Ovary (tissue), 9 donors: ENCODE results near the gene CTSW. TPM values are rescaled to one million over a fixed set of nuclear protein-coding genes. Genes with fewer than 3 reads are reported as not detected.

Source experiments
- DNase-seq, 5 donors: peaks; one replicate each; pipeline ENCODE4 v3.0.0-alpha.2; 2019 to 2020
- H3K27ac ChIP-seq, 2 donors: fragments of 200-600 bp; one replicate each; pipeline versions ENCODE4 v1.5.1 to v1.8.0; 2019 to 2022
- H3K27me3 ChIP-seq: fragments of 200-600 bp; one replicate; pipeline ENCODE4 v1.8.0; 2022
- H3K36me3 ChIP-seq: fragments of 200-600 bp; sonication (generic); one replicate; pipeline ENCODE4 v1.5.1; 2019
- H3K4me1 ChIP-seq: one replicate; pipeline ENCODE4 v1.8.1; 2013; ENCODE audit warnings: mild to moderate bottlenecking, moderate library complexity; ENCODE audit not compliant: insufficient read depth
- H3K4me3 ChIP-seq: fragments of 200-600 bp; sonication (generic); one replicate; pipeline ENCODE4 v1.5.1; 2017
- H3K9me3 ChIP-seq, 2 donors: fragments of 200-600 bp in 1 of 2; sonication (generic) in 1 of 2; one replicate each; pipeline versions ENCODE4 v1.5.1 to v1.8.1; 2013 to 2019; ENCODE audit warnings: mild to moderate bottlenecking in 1 of 2, moderate library complexity in 1 of 2
- CTCF ChIP-seq, 3 donors: fragments of 450-650 bp in 2 of 3; fragments of 200-600 bp in 1 of 3; IDR thresholded peaks; one replicate each; pipeline versions ENCODE4 v1.5.1 to v1.8.0; 2016 to 2022; ENCODE audit warnings: antibody characterized with exemption in 3 of 3, mild to moderate bottlenecking in 1 of 3
- EP300 ChIP-seq: sonication (generic); formaldehyde crosslinking; IDR thresholded peaks from one replicate; pipeline ENCODE4 v1.6.1; 2017; ENCODE audit warnings: antibody characterized with exemption
- POLR2A ChIP-seq: fragments of 450-650 bp; IDR thresholded peaks from one replicate; pipeline ENCODE4 v1.6.1; 2017; ENCODE audit warnings: antibody characterized with exemption, mild to moderate bottlenecking, moderate library complexity
- WGBS, 3 donors: extraction: QIAGEN DNeasy Blood & Tissue Kit in 1 of 3; methylation state at CpG; one replicate each; pipeline versions ENCODE4 v1.1.5 to v1.1.7; 2013 to 2017; 5-methylcytosine and 5-hydroxymethylcytosine counted together
- intact Hi-C, 4 donors: fragments of 100-400 bp; cut with DNase I; formaldehyde crosslinking; loops; one replicate each; pipeline versions ENCODE4 v1.11.0 to v1.15.1; 2022 to 2023
- polyA plus RNA-seq, 2 donors: library from polyadenylated mRNA; stranded (reverse); fragments of 200-250 nt in 1 of 2; fragments of 350-450 nt in 1 of 2; fragmentation: Illumina TruSeq in 1 of 2; extraction: RNeasy Lipid Tissue Mini Kit (QIAGEN cat#74804) in 1 of 2; gene quantifications; one replicate each; pipeline ENCODE4 v1.2.3, GENCODE V29; 2013 to 2014
- total RNA-seq, 7 donors: library from RNA; depleted of rRNA in 2 of 7; stranded (reverse); fragments of >200 nt in 2 of 7; fragmentation: NEBNext Ultra II Directional in 3 of 7; extraction: Animal tissue kit (Norgen Biotek cat#: 25700) in 3 of 7; gene quantifications; one replicate each; pipeline versions ENCODE4 v1.1.0 to v1.2.4, GENCODE V29; 2016 to 2023
- donor health status: DM: no; HTN: no; CAD: no; lungs with moderate emphysema.
- donor health status: DM: no; HTN: no; CAD: no.
- donor health status: Bipolar disorder and iron deficiency.
- donor health status: DM: yes; HTN: yes; CAD: no.
- donor health status: DM: no; HTN: no; CAD: no.
- donor health status: DM: yes; HTN: yes; CAD: no.

The CTSW gene
- total and polyA plus RNA-seq, 9 donors: 0.30 to 1.3 (median 0.81) TPM

DNA sequence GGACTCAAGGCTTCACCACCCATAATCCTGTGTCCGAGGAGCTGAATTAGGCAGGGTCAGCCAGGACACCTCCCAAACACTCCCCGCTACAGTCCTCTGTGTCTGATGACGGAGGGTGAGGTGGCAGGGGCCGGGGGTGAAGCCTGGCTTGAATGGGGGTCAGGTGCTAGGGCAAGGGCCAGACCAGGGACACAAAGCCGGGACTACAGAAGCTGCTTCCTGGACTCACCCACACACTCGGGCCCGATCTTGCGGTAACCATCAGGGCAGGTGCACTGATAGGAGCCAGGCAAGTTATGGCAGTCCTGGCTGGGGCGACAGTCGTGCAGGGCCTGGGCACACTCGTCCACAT lies 9.4 kb upstream of the CTSW start:
- no peaks in the 10 kb centered on the region for H3K36me3 ChIP-seq
- H3K4me3 ChIP-seq: no peak overlapping the region
- H3K9me3 ChIP-seq: no peaks in the 10 kb centered on the region
- TF ChIP-seq CTCF (IDR thresholded peaks at IDR 0.05) (no peak), POLR2A (no peak), EP300 (no peak)
- peak in 2 of 5 donors; percentile 21 to 32 for DNase-seq
- no peaks in the 10 kb centered on the region for H3K27me3 ChIP-seq
- H3K4me1 ChIP-seq: peaks cover 4% of the 10 kb centered on the region
- WGBS, 3 donors: 73 to 84% (median 76%) methylated on average over 11 of the region's 11 CpGs
- intact Hi-C loops: no loop called here
- no peak overlapping the region for H3K27ac ChIP-seq

GRCh38 chr11:65870706-65871681 lies 8.6 kb upstream of the CTSW start:
- peak in 3 of 5 donors; percentile 29 to 38 (median 36) for DNase-seq
- Histone ChIP-seq H3K27ac (peak overlapping the region; percentile 85 to 96), H3K4me3 (no peak overlapping the region), H3K36me3 (no peaks in the 10 kb centered on the region), H3K4me1 (peaks cover 4% of the 10 kb centered on the region), H3K27me3 (no peaks in the 10 kb centered on the region), H3K9me3 (no peaks in the 10 kb centered on the region)
- TF ChIP-seq CTCF (IDR thresholded peaks at IDR 0.05): no peak
- 61 to 66% (median 61%) methylated on average over 22 to 24 of the region's 24 CpGs for WGBS, 3 donors
- intact Hi-C loops: no loop called here

DNA sequence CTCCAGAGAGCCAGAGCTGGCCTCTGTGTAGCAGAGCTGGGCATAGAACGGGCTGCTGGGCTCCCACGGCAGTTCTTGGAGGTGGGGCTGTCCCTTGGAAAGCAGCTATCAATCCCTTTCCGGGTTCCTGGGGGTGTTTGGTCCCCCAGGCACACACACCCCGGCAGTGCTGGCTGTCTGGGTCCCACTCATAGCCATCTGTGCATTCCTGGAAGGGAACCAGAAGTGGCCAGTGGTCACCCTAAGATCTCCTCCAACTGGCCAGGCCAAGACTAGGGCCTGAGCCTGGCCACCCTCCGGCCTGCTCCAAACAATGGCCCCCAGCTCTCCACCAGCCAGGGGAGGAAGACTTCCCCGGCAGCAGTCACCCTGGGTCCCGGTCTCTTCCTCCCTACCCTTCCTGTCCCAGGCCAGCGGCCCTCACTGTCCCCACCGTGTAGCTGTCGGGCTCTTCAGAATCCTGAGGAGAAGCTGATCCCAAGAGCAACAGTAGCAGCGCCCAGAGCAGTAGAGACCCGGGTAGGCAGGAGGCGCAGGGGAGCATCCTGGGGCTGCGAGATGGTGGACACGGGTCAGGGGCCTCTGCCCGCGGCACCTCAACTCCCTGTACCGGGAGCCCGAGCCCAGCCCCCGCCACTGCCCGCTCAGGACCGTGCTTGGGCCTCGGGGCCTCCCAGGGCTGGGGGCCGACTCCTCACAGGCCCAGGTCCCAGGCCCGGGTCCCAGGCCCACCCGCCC lies 7.7 kb upstream of the CTSW start:
- Histone ChIP-seq H3K4me3 (peak overlapping the region; percentile 63), H3K4me1 (peaks cover 4% of the 10 kb centered on the region), H3K27me3 (no peaks in the 10 kb centered on the region), H3K27ac (peak overlapping the region; percentile 85 to 96), H3K9me3 (no peaks in the 10 kb centered on the region), H3K36me3 (no peaks in the 10 kb centered on the region)
- DNase-seq: peak in 4 of 5 donors; percentile 43 to 67 (median 57)
- TF ChIP-seq POLR2A: no peak
- WGBS, 3 donors: 3 to 6% (median 5%) methylated on average over 23 to 26 of the region's 26 CpGs
- intact Hi-C loops: no loop called here

DNA sequence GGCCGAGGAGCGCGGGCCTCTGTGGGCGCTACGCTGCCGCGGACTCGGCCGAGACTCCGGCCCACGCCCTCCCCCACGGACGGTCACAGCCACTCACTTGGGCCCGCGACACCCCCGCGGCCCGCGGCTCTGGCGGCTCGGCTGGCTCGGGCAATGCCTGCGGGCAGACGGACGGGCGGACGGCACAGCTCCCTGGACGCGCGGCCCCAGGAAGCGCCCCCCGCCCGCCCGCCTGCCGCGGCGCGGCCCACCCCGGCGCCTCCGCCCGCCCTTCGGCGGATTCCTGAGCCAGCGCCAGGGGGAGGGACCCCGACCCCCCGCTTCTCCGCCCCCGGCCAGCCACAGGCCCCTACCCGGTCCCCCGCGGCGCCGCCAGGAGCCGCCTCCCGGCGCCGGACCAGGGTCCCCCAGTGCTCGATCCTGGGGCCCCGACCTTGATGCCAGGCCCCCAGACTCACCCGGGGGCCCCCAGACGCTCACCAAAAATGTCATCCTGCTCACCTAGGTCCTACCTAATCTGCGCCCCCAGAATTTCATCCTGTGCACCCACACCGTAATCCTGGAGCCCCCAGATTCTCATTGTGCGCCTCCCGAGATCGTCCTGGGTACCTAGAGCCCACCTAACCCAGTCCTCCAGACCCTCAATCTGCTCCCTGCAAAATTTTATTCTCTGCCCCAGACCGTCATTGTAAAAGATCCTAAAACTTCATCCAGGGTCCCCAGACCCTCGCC lies 6.9 kb upstream of the CTSW start, which contains the start of gene EFEMP2:
Gene EFEMP2 (minus strand): TSS at position 215 of the 732 bp plus-strand sequence. CDS start 446 bp downstream, outside the sequence.
- Histone ChIP-seq H3K27me3 (no peaks in the 10 kb centered on the region), H3K9me3 (no peaks in the 10 kb centered on the region), H3K27ac (peak within 1 kb of the TSS; percentile 85 to 96), H3K36me3 (no peaks in the 10 kb centered on the region), H3K4me1 (peaks cover 4% of the 10 kb centered on the region), H3K4me3 (peak within 1 kb of the TSS; percentile 63)
- intact Hi-C loops: no loop called here
- peak; percentile 66 to 81 (median 70) for DNase-seq
- TF ChIP-seq POLR2A (peak; percentile 25), EP300 (no peak)
- WGBS, 3 donors: 0 to 1% (median 0%) methylated on average over 11 to 69 of the region's 69 CpGs
